ENCODE results near the gene WASF3.

The WASF3 gene

DNA sequence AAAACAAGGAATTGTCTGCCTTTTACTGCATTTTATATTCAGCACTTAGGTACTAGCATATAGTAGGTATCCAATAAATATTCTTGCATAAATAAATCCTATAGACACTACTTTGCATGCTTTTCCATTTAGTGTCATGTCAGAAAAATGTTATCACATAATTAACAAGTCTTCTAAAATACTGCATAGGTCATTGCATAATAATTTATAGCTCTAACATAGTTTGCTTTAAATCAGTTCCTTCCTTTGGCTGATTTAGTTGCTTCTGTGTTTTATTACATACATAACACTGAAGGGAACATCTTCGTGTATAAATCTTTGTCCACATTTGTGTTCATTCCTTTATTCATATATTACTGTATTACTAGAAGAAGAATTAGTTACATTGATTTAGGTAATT is 36.2 kb downstream of the WASF3 start:
- no peak for DNase-seq (ENCODE audit: low read depth)
- no peak overlapping the region for H3K4me3 ChIP-seq (ENCODE audit: low read length)
- TF ChIP-seq CTCF (conservative IDR thresholded peaks at IDR 0.05; ENCODE audit: low read depth, low read length) = no peak

DNA sequence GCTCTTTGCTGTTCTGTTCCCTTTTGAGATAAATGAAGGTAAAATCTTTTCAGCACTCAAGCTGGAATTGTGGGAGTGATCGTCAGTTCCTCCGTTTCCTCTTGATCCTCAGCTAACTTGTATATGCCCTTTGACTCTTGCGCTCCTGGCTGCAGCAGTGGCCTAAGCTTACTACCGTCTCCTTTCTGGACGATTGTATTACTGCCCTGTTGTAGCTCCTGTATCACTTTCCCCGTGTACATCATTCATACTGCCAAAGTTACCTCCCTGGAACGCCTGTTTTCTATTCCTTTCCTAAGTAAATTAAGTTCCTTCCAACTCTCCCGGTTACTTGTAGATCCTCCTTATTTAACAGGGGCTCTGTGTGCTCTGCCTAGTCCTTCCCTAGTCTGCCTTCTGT is 36.9 kb downstream of the WASF3 start:
- no peak for TF ChIP-seq CTCF (conservative IDR thresholded peaks at IDR 0.05; ENCODE audit: low read depth, low read length)
- H3K4me3 ChIP-seq (ENCODE audit: low read length) = no peak overlapping the region

GRCh38 chr13:26596458-26596857 is 39.0 kb downstream of the WASF3 start:
- no peak for DNase-seq (ENCODE audit: low read depth)
- TF ChIP-seq CTCF (conservative IDR thresholded peaks at IDR 0.05; ENCODE audit: low read depth, low read length) = no peak
- no peak overlapping the region for H3K4me3 ChIP-seq (ENCODE audit: low read length)

More for the DNA sequence above, 36.9 kb downstream of the WASF3 start:
- no peak for DNase-seq (ENCODE audit: low read depth)

DNA sequence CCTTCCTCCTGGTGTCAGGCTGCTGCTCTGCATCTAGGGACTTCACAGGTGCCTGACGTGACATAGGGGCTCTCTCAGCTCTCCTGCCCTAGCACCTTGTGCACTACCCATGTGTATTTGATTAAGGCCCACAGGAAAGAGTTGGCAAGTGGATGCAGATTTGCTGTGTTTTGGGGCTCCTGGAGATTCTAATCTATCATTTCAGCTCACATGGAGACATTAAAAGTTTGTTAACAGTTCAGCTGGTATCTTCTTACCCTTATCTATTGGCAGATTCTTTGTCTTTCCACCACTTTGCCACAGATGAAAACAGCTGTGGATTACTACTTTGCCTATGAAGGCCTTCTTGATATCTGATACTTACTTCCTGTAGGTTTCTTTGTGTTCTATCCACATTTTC is 41.9 kb downstream of the WASF3 start:
- no peak for TF ChIP-seq CTCF (conservative IDR thresholded peaks at IDR 0.05; ENCODE audit: low read depth, low read length)
- no peak overlapping the region for H3K4me3 ChIP-seq (ENCODE audit: low read length)
- no peak for DNase-seq (ENCODE audit: low read depth)

GRCh38 chr13:26599860-26600259 is 42.4 kb downstream of the WASF3 start:
- no peak for DNase-seq (ENCODE audit: low read depth)
- H3K4me3 ChIP-seq (ENCODE audit: low read length) = no peak overlapping the region
- no peak for TF ChIP-seq CTCF (conservative IDR thresholded peaks at IDR 0.05; ENCODE audit: low read depth, low read length)

DNA sequence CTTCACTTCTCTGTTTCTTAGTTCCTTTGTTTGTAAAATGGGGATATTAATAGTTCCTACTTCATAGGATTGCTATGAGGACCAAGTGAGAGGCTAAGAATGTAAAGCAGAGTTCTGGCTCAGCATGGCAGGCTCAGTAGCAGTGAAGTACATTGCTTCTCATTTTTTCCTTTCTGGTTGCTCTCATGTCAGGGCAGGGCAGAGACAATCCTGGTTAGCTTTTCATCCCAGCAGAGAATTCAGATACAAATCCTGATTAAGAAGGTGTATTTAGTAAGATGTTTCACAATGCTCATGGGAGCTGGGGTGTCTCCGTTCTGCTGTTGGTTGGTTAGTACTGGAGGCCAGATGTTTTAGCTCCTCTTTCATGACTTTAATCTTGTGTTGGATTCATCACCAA is 42.9 kb downstream of the WASF3 start:
- no peak for DNase-seq (ENCODE audit: low read depth)
- no peak overlapping the region for H3K4me3 ChIP-seq (ENCODE audit: low read length)
- TF ChIP-seq CTCF (conservative IDR thresholded peaks at IDR 0.05; ENCODE audit: low read depth, low read length) = no peak

DNA sequence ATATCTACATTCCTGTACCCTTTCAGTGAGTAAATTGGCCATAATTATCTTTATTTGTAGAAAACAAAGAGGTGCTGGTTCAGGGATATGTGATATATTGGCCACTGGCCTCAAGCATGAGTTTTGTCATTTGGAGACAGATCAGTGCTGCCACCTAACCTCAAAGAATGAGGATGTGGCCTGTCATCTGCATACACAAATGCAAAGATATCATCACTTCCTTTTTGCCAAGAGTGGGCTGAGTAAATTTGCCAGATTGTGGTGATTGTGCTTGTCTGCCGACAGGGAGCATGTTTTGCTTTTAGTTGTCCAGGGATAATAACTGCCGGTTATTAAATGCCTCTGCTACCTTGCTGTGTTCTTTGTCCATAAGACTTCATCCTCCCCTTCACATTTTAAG is 44.2 kb downstream of the WASF3 start:
- DNase-seq (ENCODE audit: low read depth) = no peak
- H3K4me3 ChIP-seq (ENCODE audit: low read length) = no peak overlapping the region
- TF ChIP-seq CTCF (conservative IDR thresholded peaks at IDR 0.05; ENCODE audit: low read depth, low read length) = no peak

All from retinal pigment epithelial cell (primary cell).